Measurements from ENCODE around the gene USP21.
"Not testable (repeated sequence)": the region's sequence is repeated elsewhere in the genome, so short reads cannot be mapped to it uniquely, and the experiment has no call there.

USP21 gene, protein sequence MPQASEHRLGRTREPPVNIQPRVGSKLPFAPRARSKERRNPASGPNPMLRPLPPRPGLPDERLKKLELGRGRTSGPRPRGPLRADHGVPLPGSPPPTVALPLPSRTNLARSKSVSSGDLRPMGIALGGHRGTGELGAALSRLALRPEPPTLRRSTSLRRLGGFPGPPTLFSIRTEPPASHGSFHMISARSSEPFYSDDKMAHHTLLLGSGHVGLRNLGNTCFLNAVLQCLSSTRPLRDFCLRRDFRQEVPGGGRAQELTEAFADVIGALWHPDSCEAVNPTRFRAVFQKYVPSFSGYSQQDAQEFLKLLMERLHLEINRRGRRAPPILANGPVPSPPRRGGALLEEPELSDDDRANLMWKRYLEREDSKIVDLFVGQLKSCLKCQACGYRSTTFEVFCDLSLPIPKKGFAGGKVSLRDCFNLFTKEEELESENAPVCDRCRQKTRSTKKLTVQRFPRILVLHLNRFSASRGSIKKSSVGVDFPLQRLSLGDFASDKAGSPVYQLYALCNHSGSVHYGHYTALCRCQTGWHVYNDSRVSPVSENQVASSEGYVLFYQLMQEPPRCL

DNA sequence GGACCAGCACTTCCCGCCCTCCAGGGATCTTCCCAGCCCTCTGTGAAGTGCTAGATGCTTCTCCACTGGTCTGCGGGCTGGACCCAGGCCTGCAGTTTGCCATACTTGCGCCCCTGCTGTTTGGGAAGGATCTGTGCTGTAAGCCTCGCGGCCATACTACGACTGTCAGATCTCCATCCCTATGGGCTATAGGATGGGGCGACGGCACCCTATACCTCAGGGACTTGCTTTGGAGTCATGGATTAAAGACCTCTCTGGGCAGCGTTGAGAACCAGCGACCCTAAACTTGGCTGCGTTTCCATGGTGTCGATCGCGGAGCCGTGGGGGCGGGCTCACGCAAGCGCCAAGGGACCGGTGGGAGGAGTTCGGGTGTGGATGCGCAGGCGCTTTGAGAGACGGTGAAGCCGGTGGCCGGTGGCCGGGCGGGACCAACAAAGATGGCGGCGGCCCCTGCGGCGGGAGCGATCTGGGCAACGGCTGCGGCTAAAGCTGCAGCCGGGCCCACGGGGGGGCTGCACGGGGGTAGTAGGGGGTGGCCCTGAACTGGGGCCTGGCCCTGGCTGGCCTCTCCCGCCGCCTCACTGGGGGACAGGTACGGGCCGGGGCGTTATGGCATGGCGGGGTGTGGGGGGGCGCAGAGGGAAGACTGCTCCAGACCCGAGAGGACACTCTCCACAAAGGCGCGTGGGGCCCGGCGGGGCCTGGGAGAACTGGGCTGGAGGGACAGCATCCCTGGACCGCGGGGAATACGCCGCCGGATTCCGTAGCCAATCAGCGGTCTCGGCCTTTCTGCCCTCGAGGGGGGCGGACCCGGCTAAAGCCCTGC, at the start of gene USP21:
USP21 (plus strand) TSS at position 414 of the 826 bp plus-strand sequence. CDS start 1,141 bp downstream, outside the sequence.
- H3K4me3 ChIP-seq (ENCODE audit: low read depth, low read length): peak within 1 kb of the TSS; percentile 85
- TF ChIP-seq, protein P1, sequence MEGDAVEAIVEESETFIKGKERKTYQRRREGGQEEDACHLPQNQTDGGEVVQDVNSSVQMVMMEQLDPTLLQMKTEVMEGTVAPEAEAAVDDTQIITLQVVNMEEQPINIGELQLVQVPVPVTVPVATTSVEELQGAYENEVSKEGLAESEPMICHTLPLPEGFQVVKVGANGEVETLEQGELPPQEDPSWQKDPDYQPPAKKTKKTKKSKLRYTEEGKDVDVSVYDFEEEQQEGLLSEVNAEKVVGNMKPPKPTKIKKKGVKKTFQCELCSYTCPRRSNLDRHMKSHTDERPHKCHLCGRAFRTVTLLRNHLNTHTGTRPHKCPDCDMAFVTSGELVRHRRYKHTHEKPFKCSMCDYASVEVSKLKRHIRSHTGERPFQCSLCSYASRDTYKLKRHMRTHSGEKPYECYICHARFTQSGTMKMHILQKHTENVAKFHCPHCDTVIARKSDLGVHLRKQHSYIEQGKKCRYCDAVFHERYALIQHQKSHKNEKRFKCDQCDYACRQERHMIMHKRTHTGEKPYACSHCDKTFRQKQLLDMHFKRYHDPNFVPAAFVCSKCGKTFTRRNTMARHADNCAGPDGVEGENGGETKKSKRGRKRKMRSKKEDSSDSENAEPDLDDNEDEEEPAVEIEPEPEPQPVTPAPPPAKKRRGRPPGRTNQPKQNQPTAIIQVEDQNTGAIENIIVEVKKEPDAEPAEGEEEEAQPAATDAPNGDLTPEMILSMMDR (IDR thresholded peaks at IDR 0.05; ENCODE audit: low read depth, low read length): no peak

DNA sequence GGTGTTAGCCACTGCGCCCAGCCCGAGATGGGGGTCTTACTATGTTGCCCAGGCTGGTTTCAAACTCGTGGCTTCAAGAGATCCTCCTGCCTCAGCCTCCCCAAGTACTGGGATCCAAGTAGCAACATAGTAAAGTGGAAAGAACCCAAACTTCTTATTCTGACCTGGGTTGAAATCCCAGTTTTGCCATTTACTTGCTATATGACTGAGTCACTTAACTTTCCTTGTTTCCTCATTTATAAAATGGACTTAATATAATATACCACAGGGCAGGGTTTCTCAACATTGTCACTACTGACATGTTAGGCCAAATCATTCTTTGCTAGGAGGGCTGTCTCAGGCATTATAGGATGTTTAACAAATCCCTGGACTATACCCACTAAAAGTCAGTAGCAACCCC, 48.2 kb upstream of the USP21 start:
- TF ChIP-seq, protein P1 (IDR thresholded peaks at IDR 0.05; ENCODE audit: low read depth, low read length): no peak
- no peak overlapping the region for H3K4me3 ChIP-seq (ENCODE audit: low read depth, low read length)

DNA sequence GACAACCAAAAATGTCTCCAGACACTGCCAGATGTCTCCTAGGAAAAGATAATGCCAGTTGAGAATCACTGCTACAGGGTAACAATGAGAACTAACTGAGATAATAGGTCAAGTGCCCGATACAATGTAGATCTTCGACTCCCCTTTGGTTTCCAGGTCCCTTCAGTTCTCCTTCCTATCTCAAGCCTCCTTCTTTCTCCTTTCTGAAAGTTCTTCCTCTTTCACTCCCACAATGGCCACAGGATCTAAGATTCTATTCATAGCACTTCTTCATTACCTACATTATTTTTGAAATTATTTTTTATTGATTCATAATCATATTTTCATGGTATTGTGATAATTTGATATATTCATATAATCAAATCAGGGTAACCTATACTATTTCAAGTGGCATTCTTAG, 47.8 kb upstream of the USP21 start:
- no peak overlapping the region for H3K4me3 ChIP-seq (ENCODE audit: low read depth, low read length)
- TF ChIP-seq, protein P1 (IDR thresholded peaks at IDR 0.05; ENCODE audit: low read depth, low read length): no peak

DNA sequence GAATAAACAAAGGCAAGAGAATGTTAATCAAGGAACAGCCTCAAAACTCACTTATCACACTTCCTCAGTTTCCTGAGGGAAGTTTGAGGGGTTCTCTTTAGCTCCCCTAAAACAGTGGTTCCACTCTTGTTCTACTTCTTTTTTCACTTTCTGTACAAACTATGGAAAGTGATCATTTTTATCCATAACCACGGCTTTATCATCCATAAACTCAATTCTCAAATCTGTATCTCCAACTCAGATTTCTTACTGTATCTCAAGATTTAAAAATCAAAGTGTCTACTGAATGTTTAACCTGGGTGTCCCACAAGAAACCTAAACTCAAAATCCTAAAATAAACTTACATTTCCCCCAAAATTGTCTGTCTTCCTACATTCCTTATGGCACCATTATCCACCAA, 45.4 kb upstream of the USP21 start:
- H3K4me3 ChIP-seq (ENCODE audit: low read depth, low read length): no peak overlapping the region
- TF ChIP-seq, protein P1 (IDR thresholded peaks at IDR 0.05; ENCODE audit: low read depth, low read length): no peak

DNA sequence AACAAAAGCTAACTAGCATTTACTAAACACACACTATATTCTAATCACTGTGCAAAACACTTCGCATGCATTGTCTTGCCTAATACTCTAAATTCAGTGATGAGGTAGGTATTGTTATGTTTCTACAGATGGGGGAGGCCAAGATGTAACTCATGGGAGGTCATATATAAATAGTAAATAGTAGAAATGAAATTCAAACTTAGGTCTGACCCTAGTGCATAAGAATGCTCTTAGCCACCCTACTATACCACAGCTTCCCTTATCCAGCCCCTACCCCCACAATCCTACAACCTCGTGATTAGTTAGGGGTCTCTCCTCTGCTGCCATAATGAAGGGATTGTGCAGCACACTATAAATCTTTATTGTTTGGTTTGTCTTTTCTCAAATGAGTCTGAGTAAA, 44.7 kb upstream of the USP21 start:
- TF ChIP-seq, protein P1 (IDR thresholded peaks at IDR 0.05; ENCODE audit: low read depth, low read length): no peak
- H3K4me3 ChIP-seq (ENCODE audit: low read depth, low read length): no peak overlapping the region

DNA sequence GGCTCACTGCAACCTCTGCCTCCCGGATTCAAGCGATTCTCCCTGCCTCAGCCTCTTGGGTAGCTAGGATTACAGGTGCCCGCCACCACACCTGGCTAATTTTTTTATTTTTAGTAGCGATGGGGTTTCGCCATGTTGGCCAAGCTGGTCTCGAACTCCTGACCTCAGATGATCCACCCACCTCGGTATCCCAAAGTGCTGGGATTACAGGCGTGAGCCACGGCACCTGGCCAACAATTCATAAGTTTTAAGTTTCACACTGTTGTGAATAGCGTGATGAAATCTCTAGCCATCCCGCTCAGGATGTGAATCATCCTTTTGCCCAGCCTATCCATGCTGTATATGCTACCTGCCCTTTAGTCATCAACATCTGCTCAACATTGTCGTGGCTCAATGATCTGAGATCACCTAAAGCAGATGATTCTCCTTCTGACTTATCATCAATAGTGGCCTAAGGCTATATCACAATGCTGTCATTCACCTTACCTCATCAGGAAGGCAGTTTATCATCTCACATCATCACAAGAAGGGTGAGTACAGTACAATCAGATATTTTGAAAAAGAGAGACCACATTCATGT, 44.1 kb upstream of the USP21 start:
- no peak overlapping the region for H3K4me3 ChIP-seq (ENCODE audit: low read depth, low read length)

DNA sequence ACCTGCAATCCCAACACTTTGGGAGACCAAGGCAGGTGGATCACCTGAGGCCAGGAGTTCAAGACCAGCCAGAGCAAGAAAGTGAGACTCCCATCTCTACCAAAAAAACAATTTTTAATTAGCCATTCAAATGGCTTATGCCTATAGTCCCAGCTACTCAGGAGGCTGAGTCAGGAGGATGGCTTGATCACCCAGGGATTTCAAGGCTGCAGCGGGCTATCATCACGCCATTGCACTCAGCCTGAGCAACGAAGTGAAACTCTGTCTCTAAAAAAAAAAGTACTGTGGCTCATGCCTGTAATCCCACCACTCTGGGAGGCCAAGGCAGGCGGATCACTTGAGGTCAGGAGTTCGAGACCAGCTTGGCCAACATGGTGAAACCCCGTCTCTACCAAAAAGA, 43.3 kb upstream of the USP21 start:
- not testable (repeated sequence) for H3K4me3 ChIP-seq (ENCODE audit: low read depth, low read length)

More for the DNA sequence above, 44.1 kb upstream of the USP21 start:
- TF ChIP-seq, protein P1 (IDR thresholded peaks at IDR 0.05; ENCODE audit: low read depth, low read length): no peak
